SK-N-SH (cell line): ENCODE data around the gene SPATA6. TPM values are rescaled to one million over a fixed set of nuclear protein-coding genes. Genes with fewer than 3 reads are reported as not detected.
"Not testable (repeated sequence)": the region's sequence is repeated elsewhere in the genome, so short reads cannot be mapped to it uniquely, and the experiment has no call there.

Experiments used
- CTCF ChIA-PET: fragments of 300-600, 350-600 bp; formaldehyde crosslinking; extraction: SDS; loops from one replicate; lab custom pipeline; 2021; lab: Yijun Ruan, JAX
- POLR2A ChIA-PET: fragments of 350-600 bp; sonication (Branson Sonifier 250); formaldehyde crosslinking; extraction: SDS; loops from one replicate; lab custom pipeline; 2020; ENCODE audit warnings: antibody characterized with exemption, inconsistent platforms; lab: Yijun Ruan, JAX
- DNase-seq: peaks from one replicate; pipeline ENCODE4 v3.0.0; 2012
- H2AFZ ChIP-seq: fragments of 200-600 bp; sonication (generic); 2 replicates; pipeline ENCODE4 v1.8.1; 2016; ENCODE audit warnings: antibody characterized with exemption, mild to moderate bottlenecking, low read depth
- H3F3A ChIP-seq: fragments of 200-600 bp; sonication (generic); replicated peaks from 2 replicates; pipeline ENCODE3; 2016; ENCODE audit warnings: antibody characterized with exemption, mild to moderate bottlenecking; ENCODE audit not compliant: insufficient read depth
- H3K27ac ChIP-seq, 2 experiments: fragments of 200-500 bp in 1 of 2; fragments of 200-600 bp in 1 of 2; sonication (Bioruptor generic) in 1 of 2; sonication (generic), shearing (Covaris generic) in 1 of 2; 2 replicates each; pipeline versions ENCODE4 v1.5.1 to v1.6.1; 2014 to 2016; ENCODE audit warnings: low read depth in 2 of 2, inconsistent platforms in 1 of 2, low read length in 1 of 2, mild to moderate bottlenecking in 1 of 2, mixed read lengths in 1 of 2
- H3K27me3 ChIP-seq: fragments of 200-600 bp; sonication (generic), shearing (Covaris generic); 2 replicates; pipeline ENCODE4 v1.6.1; 2016; ENCODE audit warnings: mixed run types; ENCODE audit not compliant: insufficient read depth
- H3K36me3 ChIP-seq, 2 experiments: fragments of 200-500 bp in 1 of 2; fragments of 200-600 bp in 1 of 2; sonication (Bioruptor generic) in 1 of 2; sonication (generic) in 1 of 2; replicated peaks in 1 of 2; 2 replicates each; pipeline versions ENCODE3 to v1.5.1; 2014 to 2016; ENCODE audit warnings: low read length in 1 of 2, mild to moderate bottlenecking in 1 of 2; ENCODE audit not compliant: insufficient read depth in 2 of 2, control insufficient read depth in 1 of 2
- H3K4me1 ChIP-seq, 2 experiments: fragments of 200-500 bp in 1 of 2; fragments of 200-600 bp in 1 of 2; sonication (Bioruptor generic) in 1 of 2; sonication (generic), shearing (Covaris generic) in 1 of 2; 2 replicates each; pipeline versions ENCODE4 v1.5.1 to v1.6.1; 2014 to 2016; ENCODE audit warnings: low read depth in 1 of 2, low read length in 1 of 2, mixed run types in 1 of 2; ENCODE audit not compliant: insufficient read depth in 2 of 2, control insufficient read depth in 1 of 2
- H3K4me2 ChIP-seq: fragments of 200-600 bp; sonication (generic), shearing (Covaris generic); 2 replicates; pipeline ENCODE4 v1.6.1; 2017; ENCODE audit warnings: mixed run types
- H3K4me3 ChIP-seq, 2 experiments: fragments of 200-500 bp in 1 of 2; fragments of 200-600 bp in 1 of 2; sonication (Bioruptor generic) in 1 of 2; sonication (generic), shearing (Covaris generic) in 1 of 2; 2 replicates each; pipeline versions ENCODE4 v1.5.1 to v1.8.1; 2014 to 2016; ENCODE audit warnings: low read depth in 2 of 2, inconsistent platforms in 1 of 2, low read length in 1 of 2, mild to moderate bottlenecking in 1 of 2, mixed read lengths in 1 of 2, moderate library complexity in 1 of 2
- H3K79me2 ChIP-seq: fragments of 200-600 bp; sonication (generic); 2 replicates; pipeline ENCODE4 v1.8.1; 2017; ENCODE audit warnings: mild to moderate bottlenecking; ENCODE audit not compliant: insufficient read depth
- H3K9ac ChIP-seq: fragments of 200-600 bp; sonication (generic); 2 replicates; pipeline ENCODE4 v1.6.1; 2017; ENCODE audit warnings: mixed run types
- H3K9me2 ChIP-seq: fragments of 200-600 bp; sonication (generic); 2 replicates; pipeline ENCODE4 v1.6.1; 2017; ENCODE audit warnings: mixed run types
- H3K9me3 ChIP-seq: fragments of 200-600 bp; sonication (generic); 2 replicates; pipeline ENCODE4 v1.6.1; 2017; ENCODE audit warnings: mixed run types, mild to moderate bottlenecking, moderate library complexity
- H4K20me1 ChIP-seq: fragments of 200-600 bp; sonication (generic); 2 replicates; pipeline ENCODE4 v1.6.1; 2017; ENCODE audit warnings: mild to moderate bottlenecking, mixed run types; ENCODE audit not compliant: insufficient read depth
- ELF1 ChIP-seq: IDR thresholded peaks from 2 replicates; pipeline ENCODE4 v1.4.0; 2012
- EP300 ChIP-seq, 2 experiments: IDR thresholded peaks; 2 replicates each; pipeline versions ENCODE4 v1.4.0 to v1.6.1; 2012; ENCODE audit warnings: borderline replicate concordance in 1 of 2, low read depth in 1 of 2, low read length in 1 of 2
- EZH2phosphoT487 ChIP-seq: fragments of 200-600 bp; sonication (generic); IDR thresholded peaks from 2 replicates; pipeline ENCODE4 v1.6.1; 2017; ENCODE audit warnings: low read depth, mixed run types, mild to moderate bottlenecking, antibody characterized with exemption, moderate library complexity, borderline replicate concordance
- GABPA ChIP-seq: IDR thresholded peaks from 2 replicates; pipeline ENCODE4 v1.4.0; 2012; ENCODE audit warnings: low read depth, mild to moderate bottlenecking
- GATA2 ChIP-seq: sonication (generic); formaldehyde crosslinking; IDR thresholded peaks from 2 replicates; pipeline ENCODE4 v1.5.0; 2020; ENCODE audit warnings: mild to moderate bottlenecking, missing genetic modification reagents
- JUND ChIP-seq: IDR thresholded peaks from 2 replicates; pipeline ENCODE4 v1.4.0; 2012
- MXI1 ChIP-seq: IDR thresholded peaks from 2 replicates; pipeline ENCODE4 v1.6.1; 2012; ENCODE audit warnings: mild to moderate bottlenecking, low read depth, low read length, improper control_type of control experiment
- RAD21 ChIP-seq: IDR thresholded peaks from 2 replicates; pipeline ENCODE4 v1.6.1; 2012; ENCODE audit warnings: mild to moderate bottlenecking, low read length
- RFX5 ChIP-seq: IDR thresholded peaks from 2 replicates; pipeline ENCODE4 v1.6.1; 2012; ENCODE audit warnings: mild to moderate bottlenecking, improper control_type of control experiment, low read length
- RXRA ChIP-seq: IDR thresholded peaks from 2 replicates; pipeline ENCODE4 v1.4.0; 2012; ENCODE audit warnings: low read depth, mild to moderate bottlenecking, borderline replicate concordance
- SIN3A ChIP-seq: IDR thresholded peaks from 2 replicates; pipeline ENCODE4 v1.6.1; 2012; ENCODE audit warnings: low read depth, mild to moderate bottlenecking, low read length, moderate library complexity, borderline replicate concordance
- TCF12 ChIP-seq: IDR thresholded peaks from 2 replicates; pipeline ENCODE4 v1.4.0; 2012
- YY1 ChIP-seq: IDR thresholded peaks from 2 replicates; pipeline ENCODE4 v1.4.0; 2012; ENCODE audit warnings: low read depth, mild to moderate bottlenecking
- WGBS: methylation state at CpG from one replicate; pipeline ENCODE4 v1.1.6; 2017; ENCODE audit warnings: low lambda C conversion rate; 5-methylcytosine and 5-hydroxymethylcytosine counted together
- polyA plus RNA-seq, 3 experiments: library from polyadenylated mRNA; depleted of rRNA; stranded (reverse); fragments of >200 nt; gene quantifications; 2 replicates each; pipeline ENCODE4 v1.2.3, GENCODE V29; 2012
- TF ChIP-seq, protein P1 (sequence below): IDR thresholded peaks from 2 replicates; pipeline ENCODE4 v1.4.0; 2012; ENCODE audit warnings: low read depth, borderline replicate concordance
- TF ChIP-seq, protein P2 (sequence below): IDR thresholded peaks from 2 replicates; pipeline ENCODE4 v1.4.0; 2012; ENCODE audit warnings: low read depth
- TF ChIP-seq, protein P3 (sequence below): fragments of 150-350 bp; IDR thresholded peaks from 2 replicates; pipeline ENCODE4 v1.6.1; 2016; ENCODE audit warnings: mild to moderate bottlenecking, low read depth, low read length

SPATA6 gene
- polyA plus RNA-seq, 1 of the 3 experiments (the other 2 are of a cell fraction) = 2.4 TPM

DNA sequence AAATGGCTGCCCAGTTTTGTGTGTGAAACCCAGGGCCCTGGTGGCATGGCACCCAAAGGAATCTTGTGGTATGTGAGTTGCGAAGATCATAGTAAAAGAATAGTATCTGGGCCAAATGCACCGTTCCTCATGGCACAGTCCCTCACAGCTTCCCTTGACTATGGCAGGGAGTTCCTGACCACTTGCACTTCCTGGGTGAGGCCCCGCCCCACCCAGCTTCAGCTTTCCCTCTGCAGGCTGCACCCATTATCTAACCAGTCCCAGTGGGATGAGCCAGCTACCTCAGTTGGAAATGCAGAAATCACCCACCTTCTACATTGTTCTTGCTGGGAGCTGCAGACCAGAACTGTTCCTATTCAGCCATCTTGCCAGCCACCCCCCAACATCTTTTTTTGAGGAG, 186.5 kb downstream of the SPATA6 start:
- H2AFZ ChIP-seq = no peak overlapping the region
- no peak overlapping the region for H3K4me3 ChIP-seq
- ChIA-PET CTCF (interaction anchor here (1.1 kb wide), 1 partner anchor 214 kb away, joined by 3 read pairs; no protein-coding TSS in a partner anchor), POLR2A (no interaction called here)
- no peak overlapping the region for H3K4me2 ChIP-seq
- no peaks in the 10 kb centered on the region for H3K36me3 ChIP-seq
- no peaks in the 10 kb centered on the region for H3K9me2 ChIP-seq
- no peaks in the 10 kb centered on the region for H4K20me1 ChIP-seq
- 71% methylated on average over 1 of the region's 3 CpGs for WGBS
- no peaks in the 10 kb centered on the region for H3K4me1 ChIP-seq
- no peaks in the 10 kb centered on the region for H3K79me2 ChIP-seq
- no peaks in the 10 kb centered on the region for H3F3A ChIP-seq
- H3K27me3 ChIP-seq = no peaks in the 10 kb centered on the region
- TF ChIP-seq GABPA (no peak), JUND (no peak), RFX5 (no peak), RAD21 (no peak), SIN3A (no peak), YY1 (no peak), TCF12 (no peak), RXRA (no peak), EZH2phosphoT487 (no peak), EP300 (IDR thresholded peaks at IDR 0.05; ENCODE audit: borderline replicate concordance in 1 of 2, low read depth in 1 of 2, low read length in 1 of 2) (no peak), MXI1 (no peak), GATA2 (CRISPR knock-in tag) (no peak), ELF1 (no peak)
- TF ChIP-seq, protein P1, sequence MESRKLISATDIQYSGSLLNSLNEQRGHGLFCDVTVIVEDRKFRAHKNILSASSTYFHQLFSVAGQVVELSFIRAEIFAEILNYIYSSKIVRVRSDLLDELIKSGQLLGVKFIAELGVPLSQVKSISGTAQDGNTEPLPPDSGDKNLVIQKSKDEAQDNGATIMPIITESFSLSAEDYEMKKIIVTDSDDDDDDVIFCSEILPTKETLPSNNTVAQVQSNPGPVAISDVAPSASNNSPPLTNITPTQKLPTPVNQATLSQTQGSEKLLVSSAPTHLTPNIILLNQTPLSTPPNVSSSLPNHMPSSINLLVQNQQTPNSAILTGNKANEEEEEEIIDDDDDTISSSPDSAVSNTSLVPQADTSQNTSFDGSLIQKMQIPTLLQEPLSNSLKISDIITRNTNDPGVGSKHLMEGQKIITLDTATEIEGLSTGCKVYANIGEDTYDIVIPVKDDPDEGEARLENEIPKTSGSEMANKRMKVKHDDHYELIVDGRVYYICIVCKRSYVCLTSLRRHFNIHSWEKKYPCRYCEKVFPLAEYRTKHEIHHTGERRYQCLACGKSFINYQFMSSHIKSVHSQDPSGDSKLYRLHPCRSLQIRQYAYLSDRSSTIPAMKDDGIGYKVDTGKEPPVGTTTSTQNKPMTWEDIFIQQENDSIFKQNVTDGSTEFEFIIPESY = no peak
- TF ChIP-seq, protein P2, sequence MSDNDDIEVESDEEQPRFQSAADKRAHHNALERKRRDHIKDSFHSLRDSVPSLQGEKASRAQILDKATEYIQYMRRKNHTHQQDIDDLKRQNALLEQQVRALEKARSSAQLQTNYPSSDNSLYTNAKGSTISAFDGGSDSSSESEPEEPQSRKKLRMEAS = no peak
- TF ChIP-seq, protein P3, sequence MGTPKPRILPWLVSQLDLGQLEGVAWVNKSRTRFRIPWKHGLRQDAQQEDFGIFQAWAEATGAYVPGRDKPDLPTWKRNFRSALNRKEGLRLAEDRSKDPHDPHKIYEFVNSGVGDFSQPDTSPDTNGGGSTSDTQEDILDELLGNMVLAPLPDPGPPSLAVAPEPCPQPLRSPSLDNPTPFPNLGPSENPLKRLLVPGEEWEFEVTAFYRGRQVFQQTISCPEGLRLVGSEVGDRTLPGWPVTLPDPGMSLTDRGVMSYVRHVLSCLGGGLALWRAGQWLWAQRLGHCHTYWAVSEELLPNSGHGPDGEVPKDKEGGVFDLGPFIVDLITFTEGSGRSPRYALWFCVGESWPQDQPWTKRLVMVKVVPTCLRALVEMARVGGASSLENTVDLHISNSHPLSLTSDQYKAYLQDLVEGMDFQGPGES = no peak
- no peaks in the 10 kb centered on the region for H3K9me3 ChIP-seq
- H3K27ac ChIP-seq = no peak overlapping the region
- DNase-seq = no peak
- H3K9ac ChIP-seq = no peak overlapping the region

DNA sequence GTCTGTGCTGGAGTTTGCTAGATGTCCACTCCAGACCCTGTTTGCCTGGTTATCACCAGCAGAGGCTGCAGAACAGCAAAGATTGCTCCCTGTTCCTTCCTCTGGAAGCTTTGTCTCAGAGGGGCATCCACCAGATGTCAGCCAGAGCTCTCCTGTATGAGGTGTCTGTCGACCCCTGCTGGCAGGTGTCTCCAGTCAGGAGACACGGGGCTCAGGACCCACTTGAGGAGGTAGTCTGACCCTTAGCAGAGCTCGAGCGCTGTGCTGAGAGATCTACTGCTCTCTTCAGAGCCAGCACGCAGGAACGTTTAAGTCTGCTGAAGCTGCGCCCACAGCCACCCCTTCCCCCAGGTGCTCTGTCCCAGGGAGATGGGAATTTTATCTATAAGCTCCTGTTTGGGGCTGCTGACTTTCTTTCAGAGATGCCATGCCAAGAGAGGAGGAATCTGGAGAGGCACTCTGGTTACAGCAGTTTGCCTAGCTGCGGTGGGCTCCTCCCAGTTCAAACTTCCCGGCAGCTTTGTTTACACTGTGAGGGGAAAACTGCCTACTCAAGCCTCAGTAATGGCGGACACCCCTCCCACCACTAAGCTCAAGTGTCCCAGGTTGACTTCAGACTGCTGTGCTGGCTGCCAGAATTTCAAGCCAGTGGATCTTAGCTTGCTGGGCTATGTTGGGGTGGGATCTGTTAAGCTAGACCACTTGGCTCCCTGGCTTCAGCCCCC, 187.1 kb downstream of the SPATA6 start:
- WGBS = 66% methylated on average over 3 of the region's 10 CpGs
- H3K27me3 ChIP-seq, H3K36me3 ChIP-seq, H3K4me3 ChIP-seq, DNase-seq, H3K4me1 ChIP-seq, H3K9me2 ChIP-seq, H3K4me2 ChIP-seq, H2AFZ ChIP-seq, H3F3A ChIP-seq, POLR2A ChIA-PET, H3K9me3 ChIP-seq, H3K27ac ChIP-seq, H3K79me2 ChIP-seq, H3K9ac ChIP-seq, H4K20me1 ChIP-seq: not testable (repeated sequence)
- CTCF ChIA-PET = interaction anchor here (0.6 to 1.1 kb wide), 2 partner anchors 214 to 578 kb away, joined by 3 read pairs; no protein-coding TSS in a partner anchor

DNA sequence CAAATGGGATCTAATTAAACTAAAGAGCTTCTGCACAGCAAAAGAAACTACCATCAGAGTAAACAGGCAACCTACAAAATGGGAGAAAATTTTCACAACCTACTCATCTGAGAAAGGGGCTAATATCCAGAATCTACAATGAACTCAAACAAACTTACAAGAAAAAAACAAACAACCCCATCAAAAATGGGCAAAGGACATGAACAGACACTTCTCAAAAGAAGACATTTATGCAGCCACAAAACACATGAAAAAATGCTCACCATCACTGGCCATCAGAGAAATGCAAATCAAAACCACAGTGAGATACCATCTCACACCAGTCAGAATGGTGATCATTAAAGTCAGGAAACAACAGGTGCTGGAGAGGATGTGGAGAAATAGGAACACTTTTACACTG, 189.7 kb downstream of the SPATA6 start:
- H3K79me2 ChIP-seq, POLR2A ChIA-PET, DNase-seq, H3K27me3 ChIP-seq, H3K9me2 ChIP-seq, H3K9me3 ChIP-seq, H3K4me2 ChIP-seq, H3F3A ChIP-seq, H3K36me3 ChIP-seq, H3K4me1 ChIP-seq, H4K20me1 ChIP-seq, H3K4me3 ChIP-seq, CTCF ChIA-PET, H3K27ac ChIP-seq, H3K9ac ChIP-seq, H2AFZ ChIP-seq: not testable (repeated sequence)

DNA sequence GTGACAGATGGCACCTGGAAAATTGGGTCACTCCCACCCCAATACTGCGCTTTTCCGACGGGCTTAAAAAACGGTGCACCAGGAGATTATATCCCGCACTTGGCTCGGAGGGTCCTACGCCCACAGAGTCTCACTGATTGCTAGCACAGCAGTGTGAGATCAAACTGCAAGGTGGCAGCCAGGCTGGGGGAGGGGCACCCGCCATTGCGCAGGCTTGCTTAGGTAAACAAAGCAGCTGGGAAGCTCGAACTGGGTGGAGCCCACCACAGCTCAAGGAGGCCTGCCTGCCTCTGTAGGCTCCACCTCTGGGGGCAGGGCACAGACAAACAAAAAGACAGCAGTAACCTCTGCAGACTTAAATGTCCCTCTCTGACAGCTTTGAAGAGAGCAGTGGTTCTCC, 194.6 kb downstream of the SPATA6 start:
- H3F3A ChIP-seq, H2AFZ ChIP-seq, DNase-seq, H3K27me3 ChIP-seq, H3K4me1 ChIP-seq, H3K4me3 ChIP-seq, H3K9me2 ChIP-seq, CTCF ChIA-PET, H3K4me2 ChIP-seq, H3K79me2 ChIP-seq, H4K20me1 ChIP-seq, H3K36me3 ChIP-seq, H3K9ac ChIP-seq, H3K9me3 ChIP-seq, POLR2A ChIA-PET, H3K27ac ChIP-seq: not testable (repeated sequence)
- WGBS = 64% methylated on average over 2 of the region's 10 CpGs
